ENCODE measurements around the gene EHHADH. TPM values are rescaled to one million over a fixed set of nuclear protein-coding genes. Genes with fewer than 3 reads are reported as not detected.

The EHHADH gene
- total RNA-seq, 1 experiment from 2014 or later, result not detected

DNA sequence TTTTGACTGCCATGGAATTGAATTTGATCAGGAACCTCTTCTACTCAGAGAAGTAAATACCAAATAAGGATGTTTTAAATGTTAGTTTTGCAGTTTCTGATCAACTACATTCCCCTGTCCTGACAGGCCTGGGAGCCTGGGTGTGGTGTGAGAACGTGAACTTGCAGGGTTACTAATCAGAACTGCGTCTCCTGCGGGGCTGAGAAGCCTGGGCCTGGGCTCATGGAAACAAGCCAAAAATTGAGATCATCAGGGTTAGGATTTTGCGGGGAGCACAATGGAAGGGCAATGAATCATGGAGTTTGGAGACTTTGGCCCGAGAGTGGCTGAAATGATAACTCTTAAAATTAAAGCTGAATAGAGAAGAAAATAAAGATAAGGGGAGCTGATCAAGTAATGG is 53.2 kb downstream of the EHHADH start:
- Histone ChIP-seq H3K27ac (ENCODE audit: low read length) (no peak overlapping the region), H3K9me3 (ENCODE audit: low read length) (no peaks in the 10 kb centered on the region), H3K4me2 (ENCODE audit: low read depth, low read length, poor library complexity, severe bottlenecking) (no peak overlapping the region), H2AFZ (ENCODE audit: low read length) (no peak overlapping the region), H3K9ac (ENCODE audit: low read length) (no peak overlapping the region), H3K9me2 (replicated peaks; ENCODE audit: insufficient read depth, low read length) (no peaks in the 10 kb centered on the region), H3K4me3 (ENCODE audit: low read length) (no peak overlapping the region), H3K79me2 (ENCODE audit: low read length) (no peaks in the 10 kb centered on the region), H4K20me1 (ENCODE audit: insufficient read depth, low read depth, low read length) (no peaks in the 10 kb centered on the region), H3K4me1 (ENCODE audit: low read length) (no peaks in the 10 kb centered on the region), H3K27me3 (ENCODE audit: low read length) (no peaks in the 10 kb centered on the region), H3K36me3 (ENCODE audit: insufficient read depth, low read length) (no peaks in the 10 kb centered on the region)
- DNase-seq, result no peak

- H3K9me3 ChIP-seq (ENCODE audit: low read length), result no peaks in the 10 kb centered on the region
- no peak overlapping the region for H3K4me2 ChIP-seq (ENCODE audit: low read depth, low read length, poor library complexity, severe bottlenecking)
- H3K36me3 ChIP-seq (ENCODE audit: insufficient read depth, low read length), result no peaks in the 10 kb centered on the region
- H4K20me1 ChIP-seq (ENCODE audit: insufficient read depth, low read depth, low read length), result no peaks in the 10 kb centered on the region
- peak; percentile 58 for DNase-seq
- H3K27me3 ChIP-seq (ENCODE audit: low read length), result no peaks in the 10 kb centered on the region
- H3K79me2 ChIP-seq (ENCODE audit: low read length), result no peaks in the 10 kb centered on the region
- H3K9ac ChIP-seq (ENCODE audit: low read length), result no peak overlapping the region
- no peak overlapping the region for H3K4me3 ChIP-seq (ENCODE audit: low read length)
- H2AFZ ChIP-seq (ENCODE audit: low read length), result no peak overlapping the region
- no peak overlapping the region for H3K27ac ChIP-seq (ENCODE audit: low read length)
- no peaks in the 10 kb centered on the region for H3K4me1 ChIP-seq (ENCODE audit: low read length)
- H3K9me2 ChIP-seq (replicated peaks; ENCODE audit: insufficient read depth, low read length), result no peaks in the 10 kb centered on the region
Measured at GRCh38 chr3:185199671-185200070, 54.2 kb downstream of the EHHADH start.

DNA sequence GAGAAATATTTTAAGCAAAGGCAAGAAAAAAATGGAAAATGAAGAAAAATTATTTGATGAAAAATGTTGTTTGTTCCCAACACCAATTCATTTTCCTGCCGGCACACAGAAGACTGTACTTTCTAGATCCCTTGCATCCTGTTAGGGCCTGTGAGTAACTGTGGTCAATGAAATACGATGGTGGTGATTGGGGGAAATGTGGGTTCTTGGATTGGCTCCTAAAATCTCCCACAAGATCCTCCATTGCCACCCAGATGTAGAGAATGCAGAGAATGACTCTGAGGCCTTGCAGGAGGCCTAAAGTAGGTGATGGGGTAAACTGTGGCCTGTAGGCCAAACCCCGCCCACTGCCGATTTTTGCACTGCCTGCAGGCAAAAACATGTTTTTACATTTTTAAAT is 54.6 kb downstream of the EHHADH start:
- Histone ChIP-seq H3K27ac (ENCODE audit: low read length) (no peak overlapping the region), H3K4me1 (ENCODE audit: low read length) (no peaks in the 10 kb centered on the region), H3K27me3 (ENCODE audit: low read length) (no peaks in the 10 kb centered on the region), H3K4me3 (ENCODE audit: low read length) (no peak overlapping the region), H3K79me2 (ENCODE audit: low read length) (no peaks in the 10 kb centered on the region), H3K9ac (ENCODE audit: low read length) (no peak overlapping the region), H3K36me3 (ENCODE audit: insufficient read depth, low read length) (no peaks in the 10 kb centered on the region), H3K9me3 (ENCODE audit: low read length) (no peaks in the 10 kb centered on the region), H3K4me2 (ENCODE audit: low read depth, low read length, poor library complexity, severe bottlenecking) (no peak overlapping the region), H4K20me1 (ENCODE audit: insufficient read depth, low read depth, low read length) (no peaks in the 10 kb centered on the region), H3K9me2 (replicated peaks; ENCODE audit: insufficient read depth, low read length) (no peaks in the 10 kb centered on the region), H2AFZ (ENCODE audit: low read length) (no peak overlapping the region)
- no peak for DNase-seq

DNA sequence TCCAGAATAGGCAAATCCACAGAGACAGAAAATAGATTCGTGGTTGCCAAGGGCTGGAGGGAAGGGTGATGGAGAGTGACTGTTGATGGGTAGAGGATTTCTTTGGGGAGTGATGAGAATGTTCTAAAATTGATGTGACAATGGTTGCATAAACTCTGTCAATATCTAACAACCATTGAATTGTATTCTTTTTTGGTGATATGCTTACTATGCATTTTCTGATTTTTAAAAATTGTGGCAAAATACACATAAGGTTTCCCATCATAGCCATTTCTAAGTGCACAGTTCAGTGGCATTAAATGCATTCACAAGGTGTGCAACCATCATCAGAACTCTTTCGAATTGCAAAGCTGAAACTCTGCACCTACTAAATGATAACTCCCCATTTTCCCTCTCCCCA is 56.8 kb downstream of the EHHADH start:
- Histone ChIP-seq H3K27ac (ENCODE audit: low read length) (no peak overlapping the region), H3K4me2 (ENCODE audit: low read depth, low read length, poor library complexity, severe bottlenecking) (no peak overlapping the region), H3K4me3 (ENCODE audit: low read length) (no peak overlapping the region), H3K9me3 (ENCODE audit: low read length) (no peaks in the 10 kb centered on the region), H3K36me3 (ENCODE audit: insufficient read depth, low read length) (no peaks in the 10 kb centered on the region), H3K9me2 (replicated peaks; ENCODE audit: insufficient read depth, low read length) (no peaks in the 10 kb centered on the region), H3K9ac (ENCODE audit: low read length) (no peak overlapping the region), H2AFZ (ENCODE audit: low read length) (no peak overlapping the region), H3K79me2 (ENCODE audit: low read length) (no peaks in the 10 kb centered on the region), H4K20me1 (ENCODE audit: insufficient read depth, low read depth, low read length) (no peaks in the 10 kb centered on the region), H3K4me1 (ENCODE audit: low read length) (no peaks in the 10 kb centered on the region), H3K27me3 (ENCODE audit: low read length) (no peaks in the 10 kb centered on the region)
- no peak for DNase-seq

DNA sequence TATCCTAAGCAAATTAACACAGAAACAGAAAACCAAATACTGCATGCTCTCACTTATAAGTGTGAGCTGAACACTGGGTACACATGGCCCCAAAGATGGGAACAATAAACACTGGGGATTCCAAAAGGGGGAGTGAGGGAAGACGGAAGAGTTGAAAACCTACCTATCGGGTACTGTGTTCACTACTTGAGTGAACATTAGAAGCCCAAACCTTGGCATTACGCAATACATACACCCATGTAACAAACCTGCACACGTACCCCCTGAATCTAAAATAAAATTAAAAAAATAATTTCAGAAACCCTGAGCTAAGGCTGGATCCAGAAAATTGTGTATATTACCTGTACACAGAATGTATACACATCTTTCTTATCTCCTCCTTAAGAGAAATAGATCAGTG is 58.2 kb downstream of the EHHADH start:
- H3K36me3 ChIP-seq (ENCODE audit: insufficient read depth, low read length), result no peaks in the 10 kb centered on the region
- H2AFZ ChIP-seq (ENCODE audit: low read length), result no peak overlapping the region
- H3K9me2 ChIP-seq (replicated peaks; ENCODE audit: insufficient read depth, low read length), result no peaks in the 10 kb centered on the region
- no peak overlapping the region for H3K4me2 ChIP-seq (ENCODE audit: low read depth, low read length, poor library complexity, severe bottlenecking)
- DNase-seq, result no peak
- H3K9ac ChIP-seq (ENCODE audit: low read length), result no peak overlapping the region
- no peak overlapping the region for H3K27ac ChIP-seq (ENCODE audit: low read length)
- H3K9me3 ChIP-seq (ENCODE audit: low read length), result no peaks in the 10 kb centered on the region
- H4K20me1 ChIP-seq (ENCODE audit: insufficient read depth, low read depth, low read length), result no peaks in the 10 kb centered on the region
- no peaks in the 10 kb centered on the region for H3K79me2 ChIP-seq (ENCODE audit: low read length)
- 0 out of 2 replicates have a peak, but pooled peaks cover 3% of the 10 kb centered on the region for H3K27me3 ChIP-seq (ENCODE audit: low read length)
- H3K4me1 ChIP-seq (ENCODE audit: low read length), result no peaks in the 10 kb centered on the region
- no peak overlapping the region for H3K4me3 ChIP-seq (ENCODE audit: low read length)

- Histone ChIP-seq H3K36me3 (ENCODE audit: insufficient read depth, low read length) (no peaks in the 10 kb centered on the region), H3K27ac (ENCODE audit: low read length) (no peak overlapping the region), H3K4me1 (ENCODE audit: low read length) (peaks cover 20% of the 10 kb centered on the region), H3K9me2 (replicated peaks; ENCODE audit: insufficient read depth, low read length) (no peaks in the 10 kb centered on the region), H3K9ac (ENCODE audit: low read length) (no peak overlapping the region), H4K20me1 (ENCODE audit: insufficient read depth, low read depth, low read length) (no peaks in the 10 kb centered on the region), H2AFZ (ENCODE audit: low read length) (no peak overlapping the region), H3K79me2 (ENCODE audit: low read length) (no peaks in the 10 kb centered on the region), H3K9me3 (ENCODE audit: low read length) (no peaks in the 10 kb centered on the region), H3K4me3 (ENCODE audit: low read length) (no peak overlapping the region), H3K27me3 (ENCODE audit: low read length) (0 out of 2 replicates have a peak, but pooled peaks cover 3% of the 10 kb centered on the region), H3K4me2 (ENCODE audit: low read depth, low read length, poor library complexity, severe bottlenecking) (peak overlapping the region; percentile 35)
- DNase-seq, result no peak
Measured at GRCh38 chr3:185188816-185189215, 65.0 kb downstream of the EHHADH start.

GRCh38 chr3:185187391-185187790 is 66.5 kb downstream of the EHHADH start:
- Histone ChIP-seq H4K20me1 (ENCODE audit: insufficient read depth, low read depth, low read length) (no peaks in the 10 kb centered on the region), H3K4me3 (ENCODE audit: low read length) (no peak overlapping the region), H3K9me3 (ENCODE audit: low read length) (no peaks in the 10 kb centered on the region), H3K9ac (ENCODE audit: low read length) (no peak overlapping the region), H3K4me1 (ENCODE audit: low read length) (peaks cover 20% of the 10 kb centered on the region), H3K36me3 (ENCODE audit: insufficient read depth, low read length) (no peaks in the 10 kb centered on the region), H2AFZ (ENCODE audit: low read length) (no peak overlapping the region), H3K79me2 (ENCODE audit: low read length) (no peaks in the 10 kb centered on the region), H3K4me2 (ENCODE audit: low read depth, low read length, poor library complexity, severe bottlenecking) (no peak overlapping the region), H3K9me2 (replicated peaks; ENCODE audit: insufficient read depth, low read length) (no peaks in the 10 kb centered on the region), H3K27ac (ENCODE audit: low read length) (no peak overlapping the region), H3K27me3 (ENCODE audit: low read length) (0 out of 2 replicates have a peak, but pooled peaks cover 3% of the 10 kb centered on the region)
- DNase-seq, result no peak

- Histone ChIP-seq H3K9me3 (ENCODE audit: low read length) (no peaks in the 10 kb centered on the region), H3K9me2 (replicated peaks; ENCODE audit: insufficient read depth, low read length) (no peaks in the 10 kb centered on the region), H3K9ac (ENCODE audit: low read length) (no peak overlapping the region), H2AFZ (ENCODE audit: low read length) (no peak overlapping the region), H3K4me1 (ENCODE audit: low read length) (peaks cover 12% of the 10 kb centered on the region), H4K20me1 (ENCODE audit: insufficient read depth, low read depth, low read length) (no peaks in the 10 kb centered on the region), H3K36me3 (ENCODE audit: insufficient read depth, low read length) (no peaks in the 10 kb centered on the region), H3K27ac (ENCODE audit: low read length) (no peak overlapping the region), H3K27me3 (ENCODE audit: low read length) (no peaks in the 10 kb centered on the region), H3K4me2 (ENCODE audit: low read depth, low read length, poor library complexity, severe bottlenecking) (no peak overlapping the region), H3K4me3 (ENCODE audit: low read length) (no peak overlapping the region), H3K79me2 (ENCODE audit: low read length) (no peaks in the 10 kb centered on the region)
- DNase-seq, result peak; percentile 88
Measured at GRCh38 chr3:185176750-185177359, 77.0 kb downstream of the EHHADH start.
